Measurements from ENCODE around the gene MYH8. TPM values are rescaled to one million over a fixed set of nuclear protein-coding genes. Genes with fewer than 3 reads are reported as not detected.

The MYH8 gene
- total and polyA plus RNA-seq, 10 of the 15 experiments (the other 5 are each of a cell fraction or from before 2014, with no cell fraction given), result 0.01 to 0.03 TPM; not detected in 8

DNA sequence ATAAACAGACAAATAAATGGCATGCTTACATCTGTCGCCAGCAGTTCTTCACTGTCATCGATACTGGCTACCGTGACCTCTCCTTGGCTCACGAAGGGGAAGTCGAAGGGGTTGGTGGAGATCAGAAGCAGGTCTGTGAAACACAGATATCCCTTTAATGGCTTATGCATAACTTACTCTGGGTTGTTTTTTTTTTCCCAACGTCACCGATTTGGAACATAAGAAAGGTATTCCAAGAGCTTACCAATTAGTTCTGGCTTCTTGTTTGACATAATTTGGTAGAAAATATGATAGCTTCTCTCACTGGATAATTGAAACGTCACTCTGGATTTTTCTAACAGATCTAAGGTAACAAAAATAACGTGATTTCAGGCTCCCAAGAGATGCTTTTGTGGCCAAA, 67.1 kb downstream of the MYH8 start:
- FAIRE-seq, result no peak
- H3K9ac ChIP-seq (ENCODE audit: control insufficient read depth, insufficient read depth, low read length), result no peak overlapping the region
- in situ Hi-C loops (cut with MboI), result no loop called here
- TF ChIP-seq SREBF1 (IDR thresholded peaks at IDR 0.05; ENCODE audit: low read length), result no peak
- TF ChIP-seq SIX5 (IDR thresholded peaks at IDR 0.05; ENCODE audit: low read depth, low read length, severe bottlenecking), result no peak
- TF ChIP-seq SRF (IDR thresholded peaks at IDR 0.05; ENCODE audit: low read depth in 2 of 2, low read length in 2 of 2), result no peak
- TF ChIP-seq, protein P1, sequence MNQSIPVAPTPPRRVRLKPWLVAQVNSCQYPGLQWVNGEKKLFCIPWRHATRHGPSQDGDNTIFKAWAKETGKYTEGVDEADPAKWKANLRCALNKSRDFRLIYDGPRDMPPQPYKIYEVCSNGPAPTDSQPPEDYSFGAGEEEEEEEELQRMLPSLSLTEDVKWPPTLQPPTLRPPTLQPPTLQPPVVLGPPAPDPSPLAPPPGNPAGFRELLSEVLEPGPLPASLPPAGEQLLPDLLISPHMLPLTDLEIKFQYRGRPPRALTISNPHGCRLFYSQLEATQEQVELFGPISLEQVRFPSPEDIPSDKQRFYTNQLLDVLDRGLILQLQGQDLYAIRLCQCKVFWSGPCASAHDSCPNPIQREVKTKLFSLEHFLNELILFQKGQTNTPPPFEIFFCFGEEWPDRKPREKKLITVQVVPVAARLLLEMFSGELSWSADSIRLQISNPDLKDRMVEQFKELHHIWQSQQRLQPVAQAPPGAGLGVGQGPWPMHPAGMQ (IDR thresholded peaks at IDR 0.05; ENCODE audit: borderline replicate concordance), result no peak
- POLR2A ChIA-PET, result no interaction called here
- DNase-seq (ENCODE audit: low read depth, low spot score), result no peak
- CTCF ChIA-PET, result interaction anchor here (1.3 to 2.1 kb wide), 3 partner anchors 8 to 263 kb away, joined by 4 to 7 read pairs (median 4); no protein-coding TSS in a partner anchor
- H3K27me3 ChIP-seq (replicated peaks in 1 of 2; ENCODE audit: control insufficient read depth in 2 of 2, insufficient read depth in 2 of 2, low read length in 1 of 2), result no peaks in the 10 kb centered on the region
- H3K4me1 ChIP-seq (ENCODE audit: control insufficient read depth, insufficient read depth, low read length), result no peaks in the 10 kb centered on the region
- no peaks in the 10 kb centered on the region for H4K20me1 ChIP-seq (ENCODE audit: control insufficient read depth, insufficient read depth)
- H3K4me2 ChIP-seq (ENCODE audit: control insufficient read depth, insufficient read depth), result no peak overlapping the region
- no peaks in the 10 kb centered on the region for H3K79me2 ChIP-seq (ENCODE audit: control insufficient read depth, insufficient read depth, low read length)
- ATAC-seq, result no peak
- BruUV-seq (replicated peaks), result no TSS peak
- H3K36me3 ChIP-seq (ENCODE audit: control insufficient read depth in 2 of 2, insufficient read depth in 2 of 2, low read length in 1 of 2), result no peaks in the 10 kb centered on the region
- H3K9me3 ChIP-seq (replicated peaks; ENCODE audit: control insufficient read depth, insufficient read depth, low read length), result no peaks in the 10 kb centered on the region
- SMC1A ChIA-PET (ENCODE audit: uncharacterized antibody, unreplicated experiment), result no interaction called here
- RAD21 ChIA-PET (ENCODE audit: unreplicated experiment), result no interaction called here
- WGBS (ENCODE audit: insufficient coverage, insufficient replicate concordance, low lambda C conversion rate, missing lambda C conversion rate), result 26% methylated on average over 9 of the region's 9 CpGs
- no peak overlapping the region for H2AFZ ChIP-seq (ENCODE audit: control insufficient read depth, low read depth, low read length)
- H3K27ac ChIP-seq (ENCODE audit: control insufficient read depth, insufficient read depth), result no peak overlapping the region
- intact Hi-C loops (cut with micrococcal nuclease; ENCODE audit: unreplicated experiment), result no loop called here
- H3K4me3 ChIP-seq, result no peak overlapping the region

DNA sequence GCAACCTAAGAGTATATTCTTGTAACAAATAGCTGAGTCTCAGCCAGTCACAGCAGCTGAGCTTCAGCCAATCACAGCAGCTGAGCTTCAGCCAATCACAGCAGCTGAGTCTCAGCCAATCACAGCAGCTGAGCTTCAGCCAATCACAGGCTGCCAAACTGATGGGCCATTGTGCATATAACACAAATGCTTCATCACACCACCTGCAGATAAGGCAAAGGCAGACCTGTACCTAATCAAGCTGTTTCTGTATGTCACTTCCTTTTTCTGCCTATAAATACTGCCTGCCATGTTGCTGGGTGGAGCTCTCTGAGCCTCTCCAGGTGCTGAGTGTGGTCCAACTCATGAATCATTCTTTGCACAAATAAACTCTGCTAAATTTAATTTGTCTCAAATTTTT, 68.9 kb downstream of the MYH8 start:
- BruUV-seq (replicated peaks), result no TSS peak

More for the DNA sequence above, 68.9 kb downstream of the MYH8 start:
- TF ChIP-seq, protein P2, sequence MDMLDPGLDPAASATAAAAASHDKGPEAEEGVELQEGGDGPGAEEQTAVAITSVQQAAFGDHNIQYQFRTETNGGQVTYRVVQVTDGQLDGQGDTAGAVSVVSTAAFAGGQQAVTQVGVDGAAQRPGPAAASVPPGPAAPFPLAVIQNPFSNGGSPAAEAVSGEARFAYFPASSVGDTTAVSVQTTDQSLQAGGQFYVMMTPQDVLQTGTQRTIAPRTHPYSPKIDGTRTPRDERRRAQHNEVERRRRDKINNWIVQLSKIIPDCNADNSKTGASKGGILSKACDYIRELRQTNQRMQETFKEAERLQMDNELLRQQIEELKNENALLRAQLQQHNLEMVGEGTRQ (IDR thresholded peaks at IDR 0.05; ENCODE audit: borderline replicate concordance, low read depth, low read length), result no peak
- TF ChIP-seq STAT3 (IDR thresholded peaks at IDR 0.05; ENCODE audit: low read depth, low read length), result no peak
- TF ChIP-seq SRF (IDR thresholded peaks at IDR 0.05; ENCODE audit: low read depth in 2 of 2, low read length in 2 of 2), result no peak
- TF ChIP-seq ZNF384 (IDR thresholded peaks at IDR 0.05; ENCODE audit: borderline replicate concordance, low read depth, low read length), result no peak
- no peak for TF ChIP-seq IRF4 (IDR thresholded peaks at IDR 0.05; ENCODE audit: low read depth, low read length)
- no peak for TF ChIP-seq CREM (IDR thresholded peaks at IDR 0.05; ENCODE audit: low read depth)
- Histone ChIP-seq H3K79me2 (ENCODE audit: control insufficient read depth, insufficient read depth, low read length) (no peaks in the 10 kb centered on the region), H3K4me2 (ENCODE audit: control insufficient read depth, insufficient read depth) (no peak overlapping the region), H3K36me3 (ENCODE audit: control insufficient read depth in 2 of 2, insufficient read depth in 2 of 2, low read length in 1 of 2) (no peaks in the 10 kb centered on the region), H3K4me1 (ENCODE audit: control insufficient read depth, insufficient read depth, low read length) (no peaks in the 10 kb centered on the region), H3K27ac (ENCODE audit: control insufficient read depth, insufficient read depth) (no peak overlapping the region), H3K27me3 (replicated peaks in 1 of 2; ENCODE audit: control insufficient read depth in 2 of 2, insufficient read depth in 2 of 2, low read length in 1 of 2) (no peaks in the 10 kb centered on the region), H3K9ac (ENCODE audit: control insufficient read depth, insufficient read depth, low read length) (no peak overlapping the region), H4K20me1 (ENCODE audit: control insufficient read depth, insufficient read depth) (no peaks in the 10 kb centered on the region), H3K4me3 (no peak overlapping the region), H3K9me3 (replicated peaks; ENCODE audit: control insufficient read depth, insufficient read depth, low read length) (no peaks in the 10 kb centered on the region), H2AFZ (ENCODE audit: control insufficient read depth, low read depth, low read length) (no peak overlapping the region)
- intact Hi-C loops (cut with micrococcal nuclease; ENCODE audit: unreplicated experiment), result no loop called here
- RAD21 ChIA-PET (ENCODE audit: unreplicated experiment), result interaction anchor here (0.6 kb wide), 1 partner anchor 64 kb away, joined by 3 read pairs; no protein-coding TSS in a partner anchor
- POLR2A ChIA-PET, result no interaction called here
- ATAC-seq (no peak), FAIRE-seq (no peak), DNase-seq (ENCODE audit: low read depth, low spot score) (no peak)
- SMC1A ChIA-PET (ENCODE audit: uncharacterized antibody, unreplicated experiment), result no interaction called here
- in situ Hi-C loops (cut with MboI), result no loop called here
- CTCF ChIA-PET, result interaction anchor here (2.1 kb wide), 1 partner anchor 264 kb away, joined by 7 read pairs; no protein-coding TSS in a partner anchor
